ENCODE measurements around the gene NFAM1. TPM values are rescaled to one million over a fixed set of nuclear protein-coding genes. Genes with fewer than 3 reads are reported as not detected.

Gene NFAM1
- total RNA-seq, 1 experiment from 2014 or later, result 0.18 TPM

- H3K4me1 ChIP-seq, result 0 out of 2 replicates have a peak, but pooled peaks cover 4% of the 10 kb centered on the region
- H3K9me3 ChIP-seq (replicated peaks), result no peaks in the 10 kb centered on the region
- peaks cover 5% of the 10 kb centered on the region; the same call in 1 of the 2 replicates for H3K27me3 ChIP-seq
- no peaks in the 10 kb centered on the region for H3K36me3 ChIP-seq
- DNase-seq, result no peak
- no peak overlapping the region for H3K27ac ChIP-seq
- no peak overlapping the region for H3K4me3 ChIP-seq
Measured at GRCh38 chr22:42446151-42446550, 13.9 kb upstream of the NFAM1 start.

- 0 out of 2 replicates have a peak, but pooled peaks cover 4% of the 10 kb centered on the region for H3K4me1 ChIP-seq
- peak overlapping the region; percentile 45 for H3K4me3 ChIP-seq
- no peak overlapping the region for H3K27ac ChIP-seq
- no peaks in the 10 kb centered on the region for H3K9me3 ChIP-seq (replicated peaks)
- H3K27me3 ChIP-seq, result peaks cover 12% of the 10 kb centered on the region; the same call in 1 of the 2 replicates
- DNase-seq, result peak; percentile 80 to 90
- H3K36me3 ChIP-seq, result no peaks in the 10 kb centered on the region
Measured at GRCh38 chr22:42444077-42444904, 12.1 kb upstream of the NFAM1 start.

DNA sequence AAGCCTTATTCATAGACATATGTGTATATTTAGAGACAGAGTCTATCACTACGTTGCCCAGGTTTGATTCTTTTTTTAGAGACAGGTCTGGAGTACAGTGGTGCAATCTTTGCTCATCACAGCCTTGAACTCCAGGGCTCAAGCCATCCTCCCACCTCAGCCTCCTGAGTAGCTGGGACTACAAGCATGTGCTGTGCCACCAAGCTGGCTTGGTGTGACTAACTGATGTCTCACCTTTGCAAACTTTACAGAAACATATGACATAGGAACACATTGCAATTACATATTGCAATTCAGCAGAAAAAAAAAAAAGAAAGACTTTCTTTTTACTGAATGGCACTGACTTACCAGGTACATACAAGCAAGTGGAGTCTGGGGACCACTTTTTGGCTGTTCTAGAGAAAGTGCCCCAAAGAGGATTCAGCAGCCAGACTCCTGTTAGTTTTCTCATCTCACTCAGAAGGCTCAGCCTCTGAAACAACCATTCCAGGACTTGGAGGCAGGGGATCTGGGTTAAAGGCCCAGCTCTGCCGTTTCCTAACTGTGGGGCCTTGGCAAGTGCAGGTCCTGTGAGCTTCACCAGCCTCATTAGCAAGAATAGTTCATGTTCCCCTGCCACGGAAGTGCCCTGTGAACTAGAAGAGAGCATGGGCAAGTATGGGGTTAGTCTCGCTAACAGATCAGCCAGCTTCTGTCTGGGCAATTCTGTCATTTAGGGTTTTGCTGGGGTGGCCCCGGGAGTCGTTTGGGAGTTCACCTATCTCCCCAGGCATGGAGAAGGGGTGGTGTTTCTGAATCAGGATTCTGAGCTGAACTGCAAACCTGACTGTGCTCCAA is 11.3 kb upstream of the NFAM1 start:
- Histone ChIP-seq H3K4me1 (0 out of 2 replicates have a peak, but pooled peaks cover 4% of the 10 kb centered on the region), H3K27me3 (peaks cover 16% of the 10 kb centered on the region; the same call in 1 of the 2 replicates), H3K9me3 (replicated peaks) (no peaks in the 10 kb centered on the region), H3K4me3 (peak overlapping the region; percentile 45), H3K36me3 (no peaks in the 10 kb centered on the region), H3K27ac (no peak overlapping the region)
- no peak for DNase-seq

DNA sequence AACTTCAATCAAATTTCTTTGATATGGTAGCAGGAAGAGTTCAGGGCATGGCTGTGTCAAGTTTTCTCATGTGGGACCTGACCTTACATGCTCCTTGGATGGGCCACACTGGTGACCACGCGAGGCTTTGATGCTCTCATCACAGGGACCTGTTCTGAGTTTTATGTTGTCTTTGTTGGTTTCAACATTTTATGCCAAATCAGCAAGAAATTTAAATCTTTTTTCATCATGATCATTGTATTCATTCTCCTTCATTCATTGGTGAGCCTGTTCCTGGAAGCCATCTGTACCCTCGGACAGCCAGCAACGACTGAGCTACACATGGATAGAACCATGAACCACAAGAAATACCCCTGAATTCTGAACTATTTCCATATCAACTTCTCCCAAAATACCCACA is 10.5 kb upstream of the NFAM1 start:
- Histone ChIP-seq H3K27ac (no peak overlapping the region), H3K27me3 (peaks cover 17% of the 10 kb centered on the region; the same call in 1 of the 2 replicates), H3K4me1 (0 out of 2 replicates have a peak, but pooled peaks cover 4% of the 10 kb centered on the region), H3K9me3 (replicated peaks) (no peaks in the 10 kb centered on the region), H3K4me3 (no peak overlapping the region), H3K36me3 (no peaks in the 10 kb centered on the region)
- no peak for DNase-seq

DNA sequence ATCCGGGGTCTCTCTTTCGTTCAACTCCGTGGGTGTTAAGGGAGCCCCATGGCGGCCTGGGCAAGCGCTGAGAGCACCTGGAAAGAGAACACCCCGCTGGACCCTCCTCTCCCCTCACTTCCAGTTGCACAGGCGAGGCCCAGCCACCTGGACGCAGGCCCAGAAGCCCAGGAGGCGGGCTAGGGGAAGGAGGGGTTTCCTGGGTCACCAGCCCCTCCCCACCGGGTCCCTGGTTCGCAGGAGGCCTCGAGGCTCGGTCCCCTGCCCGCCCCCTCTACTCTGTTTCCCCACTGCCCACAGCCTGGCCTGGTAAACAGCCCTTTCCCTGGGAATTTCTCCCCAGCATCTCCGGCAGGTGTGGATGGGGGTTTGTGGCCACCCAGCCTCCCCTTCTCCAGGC is 8.5 kb upstream of the NFAM1 start:
- H3K4me1 ChIP-seq, result 0 out of 2 replicates have a peak, but pooled peaks cover 4% of the 10 kb centered on the region
- peaks cover 17% of the 10 kb centered on the region; the same call in 1 of the 2 replicates for H3K27me3 ChIP-seq
- DNase-seq, result no peak
- H3K27ac ChIP-seq, result no peak overlapping the region
- H3K36me3 ChIP-seq, result no peaks in the 10 kb centered on the region
- H3K4me3 ChIP-seq, result no peak overlapping the region
- H3K9me3 ChIP-seq (replicated peaks), result no peaks in the 10 kb centered on the region

- no peak overlapping the region for H3K4me3 ChIP-seq
- H3K4me1 ChIP-seq, result 0 out of 2 replicates have a peak, but pooled peaks cover 4% of the 10 kb centered on the region
- no peak overlapping the region for H3K27ac ChIP-seq
- H3K9me3 ChIP-seq (replicated peaks), result no peaks in the 10 kb centered on the region
- no peaks in the 10 kb centered on the region for H3K36me3 ChIP-seq
- no peak for DNase-seq
- H3K27me3 ChIP-seq, result peaks cover 17% of the 10 kb centered on the region; the same call in 1 of the 2 replicates
Measured at GRCh38 chr22:42439821-42440674, 7.8 kb upstream of the NFAM1 start.

DNA sequence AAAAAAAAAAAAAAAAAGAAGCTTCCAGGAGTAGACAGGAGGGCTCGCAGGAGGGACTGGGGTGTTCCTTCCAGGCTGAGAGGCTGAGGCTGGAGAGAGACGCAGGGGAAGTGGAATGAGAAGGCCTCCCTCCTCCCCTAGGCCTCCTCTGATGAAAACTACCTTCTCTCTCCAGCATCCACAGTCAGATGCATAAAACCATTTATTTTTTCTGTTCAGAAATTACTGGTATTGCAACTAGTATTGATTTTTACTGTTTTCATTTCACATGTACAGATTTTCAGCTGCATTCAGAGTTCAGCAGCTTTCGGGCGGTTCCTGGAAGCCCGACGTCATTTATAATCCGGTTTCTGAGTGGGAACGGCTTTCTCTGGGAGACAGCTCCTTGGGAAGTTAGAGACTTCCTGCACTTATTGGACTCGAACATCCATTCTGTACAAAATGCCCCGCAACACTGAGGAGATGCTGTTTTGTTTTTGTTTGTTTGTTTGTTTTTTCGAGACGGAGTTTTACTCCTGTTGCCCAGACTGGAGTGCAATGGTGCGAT is 6.9 kb upstream of the NFAM1 start:
- H3K4me3 ChIP-seq, result no peak overlapping the region
- H3K36me3 ChIP-seq, result no peaks in the 10 kb centered on the region
- H3K9me3 ChIP-seq (replicated peaks), result no peaks in the 10 kb centered on the region
- H3K4me1 ChIP-seq, result peaks cover 5% of the 10 kb centered on the region; the same call in 1 of the 2 replicates
- peaks cover 26% of the 10 kb centered on the region; the same call in 1 of the 2 replicates for H3K27me3 ChIP-seq
- no peak overlapping the region for H3K27ac ChIP-seq
- no peak for DNase-seq

GRCh38 chr22:42438293-42438650 is 6.1 kb upstream of the NFAM1 start:
- Histone ChIP-seq H3K27ac (no peak overlapping the region), H3K4me1 (peaks cover 5% of the 10 kb centered on the region; the same call in 1 of the 2 replicates), H3K4me3 (no peak overlapping the region; the same call in 1 of the 2 replicates), H3K27me3 (peaks cover 34% of the 10 kb centered on the region; the same call in 1 of the 2 replicates), H3K9me3 (replicated peaks) (no peaks in the 10 kb centered on the region), H3K36me3 (no peaks in the 10 kb centered on the region)
- DNase-seq, result no peak

- H3K27ac ChIP-seq, result no peak overlapping the region
- H3K27me3 ChIP-seq, result peaks cover 40% of the 10 kb centered on the region
- no peaks in the 10 kb centered on the region for H3K9me3 ChIP-seq (replicated peaks)
- peaks cover 5% of the 10 kb centered on the region; the same call in 1 of the 2 replicates for H3K4me1 ChIP-seq
- peak; percentile 69 to 85 for DNase-seq
- H3K4me3 ChIP-seq, result peak overlapping the region; percentile 40
- no peaks in the 10 kb centered on the region for H3K36me3 ChIP-seq
Measured at GRCh38 chr22:42437488-42438292, 5.5 kb upstream of the NFAM1 start.

DNA sequence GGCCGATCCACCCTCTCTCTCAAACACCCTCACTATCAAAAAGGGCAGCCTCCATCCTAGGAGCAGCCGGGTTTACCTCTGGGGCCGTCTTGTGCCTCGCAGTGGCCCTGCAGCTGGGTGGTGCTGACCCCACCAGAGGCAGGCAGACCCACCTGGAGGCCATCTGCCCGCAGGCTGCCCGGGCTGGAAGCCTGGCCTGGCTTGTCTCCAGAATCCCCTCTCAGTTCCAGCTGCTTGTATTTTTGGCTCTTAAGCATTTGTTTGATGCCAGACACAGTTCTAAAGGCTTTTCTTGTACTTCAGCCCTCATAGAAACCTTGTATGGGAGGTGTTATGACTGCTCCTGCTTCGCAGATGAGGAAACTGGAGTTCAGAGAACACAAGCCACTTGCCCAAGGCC is 4.2 kb upstream of the NFAM1 start:
- Histone ChIP-seq H3K4me1 (peaks cover 5% of the 10 kb centered on the region; the same call in 1 of the 2 replicates), H3K9me3 (replicated peaks) (no peaks in the 10 kb centered on the region), H3K4me3 (no peak overlapping the region), H3K27me3 (peaks cover 53% of the 10 kb centered on the region), H3K27ac (no peak overlapping the region), H3K36me3 (no peaks in the 10 kb centered on the region)
- DNase-seq, result no peak

- Histone ChIP-seq H3K9me3 (replicated peaks) (no peaks in the 10 kb centered on the region), H3K4me1 (peaks cover 5% of the 10 kb centered on the region; the same call in 1 of the 2 replicates), H3K27me3 (peaks cover 57% of the 10 kb centered on the region), H3K4me3 (no peak overlapping the region), H3K27ac (no peak overlapping the region), H3K36me3 (no peaks in the 10 kb centered on the region)
- no peak for DNase-seq
Measured at GRCh38 chr22:42434748-42435425, 2.7 kb upstream of the NFAM1 start.

- Histone ChIP-seq H3K9me3 (replicated peaks) (no peaks in the 10 kb centered on the region), H3K4me1 (peaks cover 5% of the 10 kb centered on the region; the same call in 1 of the 2 replicates), H3K4me3 (no peak overlapping the region), H3K36me3 (no peaks in the 10 kb centered on the region), H3K27me3 (peaks cover 48% of the 10 kb centered on the region), H3K27ac (no peak overlapping the region)
- peak; percentile 42 to 60 for DNase-seq
Measured at GRCh38 chr22:42433754-42434682, 1.8 kb upstream of the NFAM1 start.
